ENCODE results near the gene UGT1A9. TPM values are rescaled to one million over a fixed set of nuclear protein-coding genes. Genes with fewer than 3 reads are reported as not detected.
"Not testable (repeated sequence)": the region's sequence is repeated elsewhere in the genome, so short reads cannot be mapped to it uniquely, and the experiment has no call there.

Gene UGT1A9
- total RNA-seq, 1 experiment from 2014 or later, result not detected

- no peak for DNase-seq
- no peaks in the 10 kb centered on the region for H3K79me2 ChIP-seq (ENCODE audit: low read length)
Observed at GRCh38 chr2:233693963-233694362, 22.3 kb downstream of the UGT1A9 start.

GRCh38 chr2:233698740-233699139, 27.0 kb downstream of the UGT1A9 start:
- H3K27me3 ChIP-seq (ENCODE audit: low read length), result no peaks in the 10 kb centered on the region
- no peak overlapping the region for H3K9ac ChIP-seq (ENCODE audit: low read length)
- no peak overlapping the region for H3K4me3 ChIP-seq (ENCODE audit: low read length)
- no peaks in the 10 kb centered on the region for H3K79me2 ChIP-seq (ENCODE audit: low read length)
- no peaks in the 10 kb centered on the region for H3K9me3 ChIP-seq (ENCODE audit: low read length)
- no peak overlapping the region for H2AFZ ChIP-seq (ENCODE audit: low read length)
- no peaks in the 10 kb centered on the region for H3K9me2 ChIP-seq (replicated peaks; ENCODE audit: insufficient read depth, low read length)
- no peaks in the 10 kb centered on the region for H4K20me1 ChIP-seq (ENCODE audit: insufficient read depth, low read depth, low read length)
- no peak overlapping the region for H3K27ac ChIP-seq (ENCODE audit: low read length)
- DNase-seq, result no peak
- no peaks in the 10 kb centered on the region for H3K36me3 ChIP-seq (ENCODE audit: insufficient read depth, low read length)
- H3K4me2 ChIP-seq (ENCODE audit: low read depth, low read length, poor library complexity, severe bottlenecking), result no peak overlapping the region
- no peaks in the 10 kb centered on the region for H3K4me1 ChIP-seq (ENCODE audit: low read length)

More at GRCh38 chr2:233693963-233694362, 22.3 kb downstream of the UGT1A9 start:
- H3K27me3 ChIP-seq (ENCODE audit: low read length), result no peaks in the 10 kb centered on the region
- no peak overlapping the region for H3K27ac ChIP-seq (ENCODE audit: low read length)
- H3K4me3 ChIP-seq (ENCODE audit: low read length), result no peak overlapping the region
- H2AFZ ChIP-seq (ENCODE audit: low read length), result no peak overlapping the region
- no peaks in the 10 kb centered on the region for H3K4me1 ChIP-seq (ENCODE audit: low read length)
- H3K9me3 ChIP-seq (ENCODE audit: low read length), result no peaks in the 10 kb centered on the region
- H3K9ac ChIP-seq (ENCODE audit: low read length), result no peak overlapping the region
- no peaks in the 10 kb centered on the region for H4K20me1 ChIP-seq (ENCODE audit: insufficient read depth, low read depth, low read length)
- H3K9me2 ChIP-seq (replicated peaks; ENCODE audit: insufficient read depth, low read length), result no peaks in the 10 kb centered on the region
- no peaks in the 10 kb centered on the region for H3K36me3 ChIP-seq (ENCODE audit: insufficient read depth, low read length)
- no peak overlapping the region for H3K4me2 ChIP-seq (ENCODE audit: low read depth, low read length, poor library complexity, severe bottlenecking)

GRCh38 chr2:233699424-233700027, 27.8 kb downstream of the UGT1A9 start:
- Histone ChIP-seq H2AFZ (ENCODE audit: low read length) (no peak overlapping the region), H3K4me1 (ENCODE audit: low read length) (no peaks in the 10 kb centered on the region), H3K9me3 (ENCODE audit: low read length) (no peaks in the 10 kb centered on the region), H3K36me3 (ENCODE audit: insufficient read depth, low read length) (no peaks in the 10 kb centered on the region), H3K4me3 (ENCODE audit: low read length) (no peak overlapping the region), H3K27me3 (ENCODE audit: low read length) (no peaks in the 10 kb centered on the region), H3K4me2 (ENCODE audit: low read depth, low read length, poor library complexity, severe bottlenecking) (no peak overlapping the region), H3K9me2 (replicated peaks; ENCODE audit: insufficient read depth, low read length) (no peaks in the 10 kb centered on the region), H4K20me1 (ENCODE audit: insufficient read depth, low read depth, low read length) (no peaks in the 10 kb centered on the region), H3K79me2 (ENCODE audit: low read length) (no peaks in the 10 kb centered on the region), H3K27ac (ENCODE audit: low read length) (no peak overlapping the region), H3K9ac (ENCODE audit: low read length) (no peak overlapping the region)
- no peak for DNase-seq

GRCh38 chr2:233700028-233700635, 28.4 kb downstream of the UGT1A9 start:
- Histone ChIP-seq H3K27me3 (ENCODE audit: low read length) (no peaks in the 10 kb centered on the region), H3K9me3 (ENCODE audit: low read length) (no peaks in the 10 kb centered on the region), H3K79me2 (ENCODE audit: low read length) (no peaks in the 10 kb centered on the region), H3K9me2 (replicated peaks; ENCODE audit: insufficient read depth, low read length) (no peaks in the 10 kb centered on the region), H3K4me2 (ENCODE audit: low read depth, low read length, poor library complexity, severe bottlenecking) (no peak overlapping the region), H4K20me1 (ENCODE audit: insufficient read depth, low read depth, low read length) (no peaks in the 10 kb centered on the region), H3K27ac (ENCODE audit: low read length) (no peak overlapping the region), H3K36me3 (ENCODE audit: insufficient read depth, low read length) (no peaks in the 10 kb centered on the region), H2AFZ (ENCODE audit: low read length) (no peak overlapping the region), H3K4me1 (ENCODE audit: low read length) (no peaks in the 10 kb centered on the region), H3K9ac (ENCODE audit: low read length) (no peak overlapping the region), H3K4me3 (ENCODE audit: low read length) (no peak overlapping the region)
- no peak for DNase-seq

- H3K4me2 ChIP-seq (ENCODE audit: low read depth, low read length, poor library complexity, severe bottlenecking); H3K27ac ChIP-seq (ENCODE audit: low read length); H3K79me2 ChIP-seq (ENCODE audit: low read length); H3K4me1 ChIP-seq (ENCODE audit: low read length); H3K9ac ChIP-seq (ENCODE audit: low read length); H3K36me3 ChIP-seq (ENCODE audit: insufficient read depth, low read length); H3K27me3 ChIP-seq (ENCODE audit: low read length); H3K4me3 ChIP-seq (ENCODE audit: low read length); H3K9me3 ChIP-seq (ENCODE audit: low read length); H3K9me2 ChIP-seq (replicated peaks; ENCODE audit: insufficient read depth, low read length); DNase-seq; H2AFZ ChIP-seq (ENCODE audit: low read length); H4K20me1 ChIP-seq (ENCODE audit: insufficient read depth, low read depth, low read length): not testable (repeated sequence)
Observed at GRCh38 chr2:233700842-233701241, 29.1 kb downstream of the UGT1A9 start.

- Histone ChIP-seq H3K79me2 (ENCODE audit: low read length) (no peaks in the 10 kb centered on the region), H3K4me1 (ENCODE audit: low read length) (no peaks in the 10 kb centered on the region), H4K20me1 (ENCODE audit: insufficient read depth, low read depth, low read length) (no peaks in the 10 kb centered on the region), H3K9ac (ENCODE audit: low read length) (no peak overlapping the region), H3K9me2 (replicated peaks; ENCODE audit: insufficient read depth, low read length) (no peaks in the 10 kb centered on the region), H3K9me3 (ENCODE audit: low read length) (no peaks in the 10 kb centered on the region), H3K4me2 (ENCODE audit: low read depth, low read length, poor library complexity, severe bottlenecking) (no peak overlapping the region), H3K4me3 (ENCODE audit: low read length) (no peak overlapping the region), H3K27ac (ENCODE audit: low read length) (no peak overlapping the region), H3K27me3 (ENCODE audit: low read length) (no peaks in the 10 kb centered on the region), H2AFZ (ENCODE audit: low read length) (no peak overlapping the region), H3K36me3 (ENCODE audit: insufficient read depth, low read length) (no peaks in the 10 kb centered on the region)
- no peak for DNase-seq
Observed at GRCh38 chr2:233702238-233702637, 30.5 kb downstream of the UGT1A9 start.

GRCh38 chr2:233705911-233706506, 34.3 kb downstream of the UGT1A9 start:
- Histone ChIP-seq H3K27me3 (ENCODE audit: low read length) (no peaks in the 10 kb centered on the region), H3K36me3 (ENCODE audit: insufficient read depth, low read length) (no peaks in the 10 kb centered on the region), H3K9me3 (ENCODE audit: low read length) (no peaks in the 10 kb centered on the region), H3K9me2 (replicated peaks; ENCODE audit: insufficient read depth, low read length) (no peaks in the 10 kb centered on the region), H4K20me1 (ENCODE audit: insufficient read depth, low read depth, low read length) (no peaks in the 10 kb centered on the region), H2AFZ (ENCODE audit: low read length) (no peak overlapping the region), H3K79me2 (ENCODE audit: low read length) (no peaks in the 10 kb centered on the region), H3K27ac (ENCODE audit: low read length) (no peak overlapping the region), H3K4me1 (ENCODE audit: low read length) (no peaks in the 10 kb centered on the region), H3K4me3 (ENCODE audit: low read length) (no peak overlapping the region), H3K4me2 (ENCODE audit: low read depth, low read length, poor library complexity, severe bottlenecking) (no peak overlapping the region), H3K9ac (ENCODE audit: low read length) (no peak overlapping the region)
- DNase-seq, result no peak

GRCh38 chr2:233706720-233707119, 35.0 kb downstream of the UGT1A9 start:
- Histone ChIP-seq H3K36me3 (ENCODE audit: insufficient read depth, low read length) (no peaks in the 10 kb centered on the region), H3K27ac (ENCODE audit: low read length) (no peak overlapping the region), H3K79me2 (ENCODE audit: low read length) (no peaks in the 10 kb centered on the region), H2AFZ (ENCODE audit: low read length) (no peak overlapping the region), H3K9ac (ENCODE audit: low read length) (no peak overlapping the region), H3K4me3 (ENCODE audit: low read length) (no peak overlapping the region), H4K20me1 (ENCODE audit: insufficient read depth, low read depth, low read length) (no peaks in the 10 kb centered on the region), H3K9me2 (replicated peaks; ENCODE audit: insufficient read depth, low read length) (no peaks in the 10 kb centered on the region), H3K4me2 (ENCODE audit: low read depth, low read length, poor library complexity, severe bottlenecking) (no peak overlapping the region), H3K27me3 (ENCODE audit: low read length) (no peaks in the 10 kb centered on the region), H3K4me1 (ENCODE audit: low read length) (no peaks in the 10 kb centered on the region), H3K9me3 (ENCODE audit: low read length) (no peaks in the 10 kb centered on the region)
- no peak for DNase-seq
